AG09319 (cell line): ENCODE data around the gene AMZ2.
"Not testable (repeated sequence)": the region's sequence is repeated elsewhere in the genome, so short reads cannot be mapped to it uniquely, and the experiment has no call there.

Source experiments
- DNase-seq: peaks from one replicate; pipeline ENCODE4 v3.0.0-alpha.2; 2010; ENCODE audit warnings: low read depth; ENCODE audit errors: extremely low read depth
- CTCF ChIP-seq: IDR thresholded peaks from 2 replicates; pipeline ENCODE4 v1.5.1; 2011; ENCODE audit warnings: low read depth, mild to moderate bottlenecking, inconsistent platforms, low read length, moderate library complexity

AMZ2 gene

GRCh38 chr17:68247445-68248198 lies at the start of gene AMZ2:
AMZ2 (plus strand) TSS chr17:68248043; CDS start chr17:68250188, 2,145 bp downstream.
- peak; percentile 90 for DNase-seq
- no peak for TF ChIP-seq CTCF

GRCh38 chr17:68198931-68199836 lies 48.7 kb upstream of the AMZ2 start:
- no peak for DNase-seq

GRCh38 chr17:68199837-68200688 lies 47.8 kb upstream of the AMZ2 start:
- DNase-seq = no peak
- TF ChIP-seq CTCF = no peak

More at GRCh38 chr17:68198931-68199836, 48.7 kb upstream of the AMZ2 start:
- no peak for TF ChIP-seq CTCF

- TF ChIP-seq CTCF = peak; percentile 89
- DNase-seq = no peak
Measured at GRCh38 chr17:68200689-68201417, 47.0 kb upstream of the AMZ2 start.

- DNase-seq = not testable (repeated sequence)
Measured at GRCh38 chr17:68201418-68201771, 46.4 kb upstream of the AMZ2 start.

- not testable (repeated sequence) for DNase-seq
Measured at GRCh38 chr17:68202321-68202720, 45.5 kb upstream of the AMZ2 start.

- TF ChIP-seq CTCF = no peak
- no peak for DNase-seq
Measured at GRCh38 chr17:68204736-68205135, 43.1 kb upstream of the AMZ2 start.
